BJ (cell line): Measurements from ENCODE around the gene R3HCC1L. TPM values are rescaled to one million over a fixed set of nuclear protein-coding genes. Genes with fewer than 3 reads are reported as not detected.

Experiments
- CTCF ChIA-PET: fragments of 350-600 bp; formaldehyde crosslinking; extraction: SDS; loops from one replicate; lab custom pipeline; 2021; ENCODE audit warnings: antibody characterized with exemption, inconsistent platforms; lab: Yijun Ruan, JAX
- POLR2A ChIA-PET: fragments of 300-600 bp; sonication (Branson Sonifier 250); formaldehyde crosslinking; extraction: SDS; loops from one replicate; lab custom pipeline; 2021; ENCODE audit warnings: antibody characterized with exemption; lab: Charles Lee
- DNase-seq: peaks from one replicate; pipeline ENCODE4 v3.0.0-alpha.2; 2011; ENCODE audit warnings: low read depth
- H3K27me3 ChIP-seq: 2 replicates; pipeline ENCODE4 v1.6.0; 2011; ENCODE audit warnings: low read length; ENCODE audit not compliant: control insufficient read depth, insufficient read depth
- H3K36me3 ChIP-seq: 2 replicates; pipeline ENCODE4 v1.5.1; 2011; ENCODE audit warnings: low read length; ENCODE audit not compliant: control insufficient read depth, insufficient read depth
- H3K4me3 ChIP-seq: 2 replicates; pipeline ENCODE4 v1.5.1; 2011; ENCODE audit warnings: low read depth, mild to moderate bottlenecking, control low read depth, low read length
- polyA plus RNA-seq: library from polyadenylated mRNA; depleted of rRNA; stranded (reverse); fragments of >200 nt; gene quantifications from 2 replicates; pipeline ENCODE4 v1.2.3, GENCODE V29; 2011
- TF ChIP-seq, protein P1 (sequence below): IDR thresholded peaks from 2 replicates; pipeline ENCODE4 v1.5.1; 2011; ENCODE audit warnings: low read depth, mild to moderate bottlenecking, control low read depth, inconsistent platforms, low read length, moderate library complexity; ENCODE audit not compliant: insufficient read depth

Gene R3HCC1L
- polyA plus RNA-seq, 1 experiment: 5.6 TPM

DNA sequence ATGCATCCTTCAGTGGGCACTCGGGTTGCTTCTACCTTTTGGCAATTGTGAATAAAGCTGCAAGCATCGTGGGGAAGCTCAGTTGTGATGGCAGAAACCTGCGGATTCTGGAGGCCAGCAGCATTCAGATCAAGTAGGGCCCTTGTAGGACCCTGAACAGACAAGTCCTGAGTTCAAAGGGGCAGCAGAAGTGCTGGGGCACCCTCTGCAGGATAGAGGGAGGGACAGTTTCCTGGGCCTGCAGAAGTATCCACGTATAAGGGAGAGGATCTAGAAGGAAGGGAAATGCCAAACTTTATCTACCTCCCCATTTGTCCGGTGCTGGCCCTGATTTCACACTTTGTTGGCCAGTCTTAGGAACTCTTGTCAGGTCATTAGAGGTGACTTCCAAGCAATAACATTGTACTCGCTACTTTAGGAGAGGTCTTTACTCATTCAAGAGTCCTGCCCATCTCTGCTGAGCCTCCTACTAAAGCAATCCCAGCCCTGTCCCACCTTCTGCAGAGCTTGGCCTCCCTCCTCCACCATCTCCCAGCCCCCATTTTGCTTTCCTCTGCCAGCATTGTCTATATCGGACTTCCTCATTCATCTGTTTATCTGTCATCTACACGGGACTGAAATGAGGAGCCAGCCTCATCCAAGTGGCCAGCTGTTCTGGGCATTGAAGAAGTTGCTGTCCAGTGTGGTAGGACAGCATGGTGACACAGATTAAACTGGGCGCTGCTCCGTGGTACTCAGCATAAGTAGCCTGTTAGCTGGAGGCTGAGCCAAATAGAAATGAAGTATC lies 26.6 kb upstream of the R3HCC1L start:
- TF ChIP-seq, protein P1, sequence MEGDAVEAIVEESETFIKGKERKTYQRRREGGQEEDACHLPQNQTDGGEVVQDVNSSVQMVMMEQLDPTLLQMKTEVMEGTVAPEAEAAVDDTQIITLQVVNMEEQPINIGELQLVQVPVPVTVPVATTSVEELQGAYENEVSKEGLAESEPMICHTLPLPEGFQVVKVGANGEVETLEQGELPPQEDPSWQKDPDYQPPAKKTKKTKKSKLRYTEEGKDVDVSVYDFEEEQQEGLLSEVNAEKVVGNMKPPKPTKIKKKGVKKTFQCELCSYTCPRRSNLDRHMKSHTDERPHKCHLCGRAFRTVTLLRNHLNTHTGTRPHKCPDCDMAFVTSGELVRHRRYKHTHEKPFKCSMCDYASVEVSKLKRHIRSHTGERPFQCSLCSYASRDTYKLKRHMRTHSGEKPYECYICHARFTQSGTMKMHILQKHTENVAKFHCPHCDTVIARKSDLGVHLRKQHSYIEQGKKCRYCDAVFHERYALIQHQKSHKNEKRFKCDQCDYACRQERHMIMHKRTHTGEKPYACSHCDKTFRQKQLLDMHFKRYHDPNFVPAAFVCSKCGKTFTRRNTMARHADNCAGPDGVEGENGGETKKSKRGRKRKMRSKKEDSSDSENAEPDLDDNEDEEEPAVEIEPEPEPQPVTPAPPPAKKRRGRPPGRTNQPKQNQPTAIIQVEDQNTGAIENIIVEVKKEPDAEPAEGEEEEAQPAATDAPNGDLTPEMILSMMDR: no peak
- POLR2A ChIA-PET: no interaction called here
- Histone ChIP-seq H3K27me3 (no peaks in the 10 kb centered on the region), H3K4me3 (no peak overlapping the region), H3K36me3 (no peaks in the 10 kb centered on the region)
- DNase-seq: no peak
- CTCF ChIA-PET: no interaction called here

DNA sequence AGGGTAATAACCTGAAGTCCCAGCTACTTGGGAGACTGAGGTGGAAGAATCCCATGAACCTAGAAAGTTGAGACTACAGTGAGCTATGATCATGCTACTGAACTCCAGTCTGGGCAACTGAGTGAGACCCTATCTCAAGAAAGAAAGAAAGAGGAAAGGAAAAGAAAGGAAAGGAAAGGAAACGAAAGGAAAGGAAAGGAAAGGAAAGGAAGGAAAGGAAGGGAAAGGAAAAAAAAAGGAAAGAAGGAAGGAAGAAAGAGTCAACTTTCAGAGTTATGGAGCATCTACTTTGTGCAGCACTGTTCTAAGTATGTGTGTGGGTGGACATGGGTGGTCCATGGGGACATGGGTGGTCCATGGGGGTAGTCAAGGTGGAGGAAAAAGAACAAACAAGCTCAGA lies 24.1 kb upstream of the R3HCC1L start:
- no peak for DNase-seq
- POLR2A ChIA-PET: no interaction called here
- Histone ChIP-seq H3K36me3 (no peaks in the 10 kb centered on the region), H3K4me3 (no peak overlapping the region), H3K27me3 (peaks cover 3% of the 10 kb centered on the region; the same call in 1 of the 2 replicates)
- TF ChIP-seq, protein P1: no peak
- CTCF ChIA-PET: interaction anchor here (0.7 kb wide), 1 partner anchor 16 kb away, joined by 3 read pairs; no protein-coding TSS in a partner anchor

DNA sequence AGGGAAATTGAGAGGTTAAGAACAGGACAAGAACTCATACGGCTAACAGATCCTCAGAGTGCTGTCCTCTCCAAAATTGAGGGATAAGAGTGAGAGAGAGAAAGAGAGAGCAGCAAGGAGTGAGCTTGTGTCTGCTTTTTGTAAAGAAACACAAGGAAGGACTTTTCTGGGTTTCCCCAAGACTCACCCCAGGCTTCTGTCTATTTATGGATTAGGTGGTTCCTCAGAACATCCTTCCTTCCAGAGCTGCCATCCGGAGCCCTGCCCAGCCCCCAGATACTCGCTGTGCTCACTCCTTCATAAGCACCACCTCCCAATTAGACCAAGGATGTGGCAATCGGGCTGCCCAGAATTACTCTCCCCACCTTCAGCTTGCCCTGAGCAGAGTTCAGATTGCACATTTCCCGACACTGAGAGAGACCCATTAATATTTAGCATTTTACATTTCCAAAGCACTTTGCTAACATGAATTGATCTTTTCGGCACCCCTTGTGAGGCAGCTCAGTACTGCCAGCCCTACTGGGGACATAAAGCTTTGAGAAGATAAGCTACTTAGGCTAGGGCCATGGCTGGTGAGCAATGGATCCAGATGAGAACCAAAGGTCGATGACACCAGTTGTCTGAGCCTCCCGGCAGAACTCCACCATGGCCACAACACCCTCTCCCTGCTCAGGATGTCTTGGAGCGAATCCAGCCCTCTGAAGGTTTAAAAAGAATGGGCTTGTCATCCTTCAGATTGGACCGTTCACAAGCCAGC lies 19.2 kb upstream of the R3HCC1L start:
- Histone ChIP-seq H3K36me3 (no peaks in the 10 kb centered on the region), H3K27me3 (peaks cover 3% of the 10 kb centered on the region; the same call in 1 of the 2 replicates), H3K4me3 (no peak overlapping the region)
- TF ChIP-seq, protein P1: no peak
- POLR2A ChIA-PET: no interaction called here
- DNase-seq: no peak
- CTCF ChIA-PET: no interaction called here

DNA sequence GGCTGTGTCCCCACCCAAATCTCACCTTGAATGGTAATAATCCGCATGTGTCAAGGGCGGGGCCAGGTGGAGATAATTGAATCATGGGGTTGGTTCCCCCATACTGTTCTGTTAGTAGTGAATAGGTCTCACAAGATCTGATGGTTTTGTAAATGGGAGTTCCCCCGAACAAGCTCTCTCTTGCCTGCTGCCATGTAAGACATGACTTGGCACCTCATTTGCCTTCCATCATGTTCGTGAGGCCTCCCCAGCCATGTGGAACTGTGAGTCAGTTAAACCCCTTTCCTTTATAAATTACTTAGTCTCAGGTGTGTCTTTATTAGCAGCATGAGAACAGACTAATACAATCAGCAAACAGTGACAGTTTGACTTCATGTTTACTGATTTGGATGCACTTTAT lies 14.6 kb upstream of the R3HCC1L start:
- no peaks in the 10 kb centered on the region for H3K36me3 ChIP-seq
- no peak for DNase-seq
- ChIA-PET POLR2A (no interaction called here), CTCF (interaction anchor here (0.8 kb wide), 1 partner anchor 11 kb away, joined by 4 read pairs; no protein-coding TSS in a partner anchor)
- H3K27me3 ChIP-seq: peaks cover 1% of the 10 kb centered on the region; the same call in 1 of the 2 replicates
- H3K4me3 ChIP-seq: no peak overlapping the region
- TF ChIP-seq, protein P1: no peak
